HG03280 (cell line): ENCODE measurements around the gene EMID1.

Experiments used
- ATAC-seq: cut with Tn5 transposase; IDR thresholded peaks from one replicate; pipeline ENCODE4 v1.9.1; 2021; ENCODE audit warnings: mild to moderate bottlenecking, moderate library complexity; ENCODE audit not compliant: unreplicated experiment

Gene EMID1

GRCh38 chr22:29258407-29259252 lies 52.9 kb downstream of the EMID1 start:
- no peak for ATAC-seq

- no peak for ATAC-seq
These were observed 53.7 kb downstream of the EMID1 start for GRCh38 chr22:29259253-29259899.

GRCh38 chr22:29260031-29260560 lies 54.4 kb downstream of the EMID1 start:
- no peak for ATAC-seq

DNA sequence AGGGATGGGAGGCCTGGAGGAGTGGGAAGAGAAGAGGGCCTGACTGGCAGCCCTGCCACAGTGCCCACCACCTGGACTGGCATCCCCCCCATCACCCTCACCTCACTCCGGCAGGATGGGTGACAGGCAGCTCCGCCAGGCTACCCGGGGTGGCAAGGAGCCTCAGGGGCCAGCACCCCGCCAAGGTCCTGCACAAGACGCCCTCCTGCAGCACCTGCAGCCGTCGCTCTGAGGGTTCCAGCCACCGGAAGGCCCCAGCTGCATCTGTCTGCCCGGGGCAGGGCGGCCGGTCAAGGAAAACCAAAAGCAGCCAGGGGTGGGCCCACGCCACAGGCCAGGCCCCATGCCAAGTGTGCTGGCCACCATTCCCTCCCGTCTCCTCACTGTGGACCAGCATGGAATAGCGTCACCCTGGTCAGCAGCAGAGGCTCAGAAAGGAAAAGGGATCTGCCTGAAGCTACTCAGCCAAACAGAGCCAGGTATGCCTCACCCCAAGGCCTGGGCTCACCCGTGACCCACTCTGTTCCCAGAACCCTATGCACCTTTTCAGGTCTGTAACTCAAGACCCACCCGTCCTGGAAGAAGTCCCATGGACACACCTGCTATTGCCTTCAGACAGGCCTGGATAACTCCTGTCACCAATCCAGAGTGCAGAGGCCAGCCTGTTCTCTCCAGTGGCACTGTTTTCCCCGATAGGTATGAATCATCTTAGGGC lies 55.1 kb downstream of the EMID1 start:
- ATAC-seq = no peak

DNA sequence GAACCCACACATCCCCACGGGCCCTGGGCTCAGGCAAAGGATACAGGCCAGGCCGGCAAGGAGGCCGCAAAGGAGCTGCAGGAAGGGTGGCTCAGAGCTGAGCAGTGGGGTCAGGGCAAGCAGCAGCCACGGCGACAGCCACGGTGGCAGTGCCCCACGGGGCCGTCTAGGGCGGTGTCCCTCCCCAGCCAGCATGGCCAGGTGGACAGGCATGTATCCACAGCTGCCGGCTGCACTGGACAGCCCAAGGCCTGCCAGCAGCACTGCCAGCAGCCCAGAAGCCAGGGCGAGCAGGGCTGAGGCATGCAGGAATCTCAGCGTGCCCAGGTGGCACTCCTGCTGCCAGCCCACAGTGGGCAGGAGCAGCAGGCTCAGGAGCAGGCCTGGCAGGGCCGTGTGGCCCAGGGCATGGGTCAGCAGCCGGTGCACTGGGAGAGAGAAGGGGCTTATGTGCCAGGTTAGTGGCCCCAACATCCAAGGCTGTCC lies 58.1 kb downstream of the EMID1 start:
- no peak for ATAC-seq

- ATAC-seq = no peak
These were observed 59.6 kb downstream of the EMID1 start for GRCh38 chr22:29265305-29265704.

GRCh38 chr22:29265929-29266328 lies 60.2 kb downstream of the EMID1 start:
- no peak for ATAC-seq

- no peak for ATAC-seq
These were observed 61.1 kb downstream of the EMID1 start for GRCh38 chr22:29266564-29267461.

DNA sequence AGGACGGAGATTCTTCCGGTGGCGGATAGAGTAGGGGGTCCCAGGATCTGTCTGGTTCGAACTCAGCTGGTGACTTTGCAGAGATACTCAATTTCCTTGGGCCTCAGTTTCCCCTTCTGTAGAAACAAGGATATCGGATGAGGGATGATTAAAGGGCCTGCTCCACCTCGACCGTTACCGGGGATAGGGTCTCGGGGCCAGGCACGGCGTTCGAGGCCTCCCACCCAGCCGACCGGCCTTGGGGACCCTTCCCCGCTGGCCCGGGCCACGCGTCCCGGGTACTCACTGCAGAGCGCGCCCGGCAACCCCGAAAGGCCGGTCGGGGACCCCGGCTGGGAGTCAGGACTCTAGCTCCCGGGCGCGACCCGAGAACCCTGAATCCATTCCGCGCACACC lies 61.8 kb downstream of the EMID1 start:
- peak; percentile 34 for ATAC-seq

DNA sequence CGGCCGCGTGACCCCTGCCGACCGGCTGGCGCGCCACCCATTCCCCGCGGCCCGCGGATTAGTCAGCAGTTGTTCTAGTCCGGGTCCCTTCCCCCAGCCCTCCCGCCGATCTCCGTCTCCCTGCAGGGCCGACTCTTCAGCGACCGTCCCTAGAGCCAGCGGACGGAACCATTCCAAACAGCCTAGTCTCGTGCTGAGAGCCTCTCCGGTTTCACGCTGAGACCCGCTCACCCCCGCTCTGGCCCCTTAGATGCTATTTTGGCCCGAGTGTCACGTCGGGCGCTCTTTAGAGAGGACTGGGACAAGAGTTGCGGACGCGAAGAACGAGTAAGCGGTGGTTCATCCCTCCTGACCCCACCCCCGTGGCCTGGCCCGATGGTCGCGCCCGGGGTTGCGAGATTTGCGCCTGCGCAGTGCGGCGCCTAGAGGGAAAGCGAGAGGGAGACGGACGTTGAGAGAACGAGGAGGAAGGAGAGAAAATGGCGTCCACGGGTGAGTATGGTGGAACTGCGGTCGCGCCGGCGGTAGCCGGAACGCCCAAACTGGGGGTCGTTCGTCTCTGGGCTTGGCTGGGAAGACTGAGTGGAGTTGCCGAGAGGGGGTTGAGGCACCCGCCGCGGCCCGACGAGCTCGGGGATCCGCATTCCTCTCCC lies 62.3 kb downstream of the EMID1 start, which contains the start of the genes EWSR1 and RHBDD3:
EWSR1 (plus strand) TSS at position 411 of the 653 bp plus-strand sequence; CDS start at position 480, 69 bp downstream.
RHBDD3 (minus strand) TSS at position 124 of the 653 bp plus-strand sequence. CDS start 2,355 bp downstream, outside the sequence.
- peak; percentile 78 for ATAC-seq

DNA sequence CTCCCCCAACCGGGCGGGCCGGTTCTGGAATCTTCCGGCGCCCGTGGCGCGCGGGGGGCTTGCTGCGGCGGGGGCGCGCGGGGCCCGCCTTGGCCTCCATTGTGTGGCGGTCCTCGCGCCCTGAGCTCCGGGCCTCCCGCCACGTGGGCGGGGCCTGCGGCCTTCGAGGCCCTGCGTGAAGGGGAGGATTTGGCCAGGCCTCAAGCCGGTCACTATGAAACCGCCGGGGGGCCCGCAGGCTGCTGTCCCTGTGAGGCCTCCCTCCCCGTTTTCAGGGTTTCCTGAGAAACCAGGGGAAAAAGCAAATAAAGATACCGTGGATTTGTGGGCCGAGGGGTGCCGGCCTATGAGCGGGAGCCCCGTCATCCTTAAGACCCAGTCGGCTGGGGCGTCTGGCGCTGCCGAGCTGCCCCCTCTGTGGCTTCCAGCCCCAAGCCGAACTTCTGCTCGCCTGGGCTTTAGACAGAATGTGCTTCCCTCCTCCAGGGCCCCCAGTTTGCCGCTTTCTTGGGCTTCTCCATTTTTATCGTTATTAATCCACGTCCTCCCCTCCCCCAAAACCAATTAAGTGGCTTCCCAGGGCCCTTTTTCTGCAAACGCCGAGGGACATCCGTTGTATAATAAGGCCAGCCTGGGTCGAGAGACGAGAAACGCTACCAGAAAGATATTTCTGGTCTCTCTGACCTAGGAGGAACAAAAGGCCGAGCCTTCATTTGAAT lies 63.0 kb downstream of the EMID1 start:
- ATAC-seq = peak; percentile 22

- no peak for ATAC-seq
These were observed 63.5 kb downstream of the EMID1 start for GRCh38 chr22:29269230-29269604.

GRCh38 chr22:29269731-29270474 lies 64.2 kb downstream of the EMID1 start:
- no peak for ATAC-seq

DNA sequence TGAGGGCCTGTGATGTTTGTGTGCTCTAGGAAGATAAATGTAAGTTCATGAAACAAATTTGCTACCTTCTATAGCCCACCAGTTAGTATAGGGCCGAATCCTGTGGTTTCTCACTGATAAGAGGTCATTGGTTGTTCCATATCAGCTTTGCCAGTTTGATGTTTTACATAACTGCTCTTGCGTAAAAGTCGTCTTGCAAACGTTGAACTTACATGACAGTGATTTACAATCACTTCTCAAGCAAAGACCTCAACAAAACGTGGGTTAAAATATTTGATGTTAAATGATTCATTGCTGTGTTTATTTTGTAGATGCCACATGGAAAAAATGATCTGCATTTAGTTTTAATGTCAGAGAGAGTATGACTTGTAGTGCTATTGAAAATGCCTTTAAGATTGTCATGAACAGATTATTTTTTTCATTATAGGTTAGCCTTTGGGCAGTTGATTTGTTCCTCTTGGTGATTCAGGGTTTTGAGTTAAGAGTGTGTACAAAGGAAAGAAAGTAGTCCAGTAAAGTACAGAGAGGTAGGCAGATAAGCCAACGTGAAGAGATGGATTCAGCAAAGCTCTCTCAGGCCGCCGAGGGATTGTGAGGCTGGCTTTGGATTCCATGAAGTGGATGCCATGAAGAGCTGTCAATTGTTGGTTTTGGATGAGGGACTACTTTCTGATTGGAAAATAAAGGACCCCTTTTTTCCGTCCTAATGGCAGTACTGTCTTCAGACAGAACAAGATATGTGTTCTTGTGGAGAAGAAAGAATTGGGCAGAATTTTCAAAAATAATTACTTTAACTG lies 65.0 kb downstream of the EMID1 start:
- no peak for ATAC-seq

DNA sequence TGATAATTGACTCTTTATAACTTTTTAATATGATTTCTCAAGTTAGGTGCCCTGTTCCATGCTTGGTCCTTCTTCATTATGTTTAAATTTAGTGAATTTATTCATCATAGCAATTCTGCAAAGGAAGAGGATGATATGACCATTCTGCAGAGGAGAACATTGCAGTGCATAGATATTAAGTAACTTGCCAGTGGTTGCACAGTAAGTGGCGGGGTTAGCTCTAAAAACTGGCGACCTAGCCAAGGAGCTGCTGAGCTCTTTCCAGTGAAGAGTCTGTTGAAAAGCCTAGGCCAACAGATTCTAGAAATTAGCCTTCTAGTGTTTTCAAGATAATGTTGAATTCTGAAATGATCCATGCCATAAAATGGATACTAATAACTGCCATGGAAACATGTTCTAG lies 66.9 kb downstream of the EMID1 start:
- ATAC-seq = no peak

- no peak for ATAC-seq
These were observed 69.5 kb downstream of the EMID1 start for GRCh38 chr22:29275167-29275566.

DNA sequence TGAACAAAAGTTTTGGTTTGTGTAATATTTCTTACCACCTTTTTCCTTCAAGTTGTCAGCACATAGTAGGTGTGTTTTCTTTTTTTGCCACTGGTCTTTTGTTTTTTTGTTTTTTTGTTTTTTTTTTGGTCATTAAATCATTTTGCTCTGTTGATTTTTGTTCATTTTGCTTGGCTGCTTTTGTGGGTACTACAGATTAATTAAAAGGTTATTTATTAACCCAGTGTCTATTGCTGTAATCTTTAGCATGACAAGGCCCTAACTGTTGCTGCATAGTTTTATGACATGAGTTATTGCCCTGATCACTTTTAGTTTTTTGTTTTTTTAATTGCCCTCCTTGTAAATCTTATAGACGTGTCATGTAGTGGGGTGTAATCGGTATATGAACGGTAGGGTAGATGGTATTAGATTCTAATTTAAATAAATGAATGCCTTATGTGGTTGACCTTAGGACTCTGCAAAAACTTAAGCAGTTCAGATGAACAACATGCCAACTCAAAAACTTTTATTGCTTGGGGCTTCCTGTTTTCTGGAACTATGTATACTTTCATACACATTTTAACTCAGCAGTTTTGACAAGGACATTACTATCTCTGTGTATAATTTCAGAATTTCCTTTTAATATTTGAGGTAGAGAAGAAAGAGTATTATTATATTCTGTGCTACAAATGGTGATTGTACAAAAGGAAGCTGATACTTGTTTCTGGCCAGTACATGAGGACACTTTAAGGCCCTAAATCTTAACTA lies 70.3 kb downstream of the EMID1 start:
- no peak for ATAC-seq
